HG03354 (cell line): Measurements from ENCODE around the gene EN1.

Source experiments
- ATAC-seq: cut with Tn5 transposase; IDR thresholded peaks from one replicate; pipeline ENCODE4 v1.9.1; 2021; ENCODE audit warnings: mild to moderate bottlenecking; ENCODE audit not compliant: unreplicated experiment, poor library complexity, severe bottlenecking

Gene EN1

GRCh38 chr2:118856978-118857676, 9.7 kb upstream of the EN1 start:
- ATAC-seq: no peak

DNA sequence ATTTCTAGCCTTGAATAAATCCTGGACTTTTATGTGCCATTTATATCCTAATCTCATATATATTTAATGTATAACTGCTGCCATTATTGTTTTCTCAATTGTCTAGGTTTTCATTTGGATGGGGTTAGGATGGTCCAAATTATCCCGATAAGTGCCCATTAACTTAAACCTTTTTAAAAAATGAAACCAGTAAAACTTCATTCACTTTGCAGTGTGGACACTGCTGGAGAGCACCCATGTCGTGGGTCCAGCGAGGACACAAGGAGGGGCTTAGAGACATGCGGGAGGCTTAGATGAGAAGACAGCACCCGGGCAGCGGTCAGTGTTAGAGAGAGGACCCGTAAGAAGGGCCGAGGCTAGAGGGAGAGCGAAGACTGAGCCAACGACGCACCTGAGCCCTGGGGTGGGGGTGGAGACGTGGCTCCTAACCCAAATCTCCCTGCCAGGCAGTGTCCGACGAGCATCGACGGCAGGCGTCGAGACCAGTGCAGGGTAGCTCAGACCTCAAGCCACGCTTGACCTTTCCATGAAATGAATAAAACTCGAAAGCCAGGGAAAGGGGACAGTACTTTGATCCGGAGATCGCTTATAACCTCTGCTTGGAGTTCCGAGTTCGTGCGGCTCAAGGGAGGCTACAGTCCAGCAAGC, 9.0 kb upstream of the EN1 start:
- no peak for ATAC-seq

GRCh38 chr2:118855451-118856279, 8.2 kb upstream of the EN1 start:
- peak; percentile 89 for ATAC-seq

DNA sequence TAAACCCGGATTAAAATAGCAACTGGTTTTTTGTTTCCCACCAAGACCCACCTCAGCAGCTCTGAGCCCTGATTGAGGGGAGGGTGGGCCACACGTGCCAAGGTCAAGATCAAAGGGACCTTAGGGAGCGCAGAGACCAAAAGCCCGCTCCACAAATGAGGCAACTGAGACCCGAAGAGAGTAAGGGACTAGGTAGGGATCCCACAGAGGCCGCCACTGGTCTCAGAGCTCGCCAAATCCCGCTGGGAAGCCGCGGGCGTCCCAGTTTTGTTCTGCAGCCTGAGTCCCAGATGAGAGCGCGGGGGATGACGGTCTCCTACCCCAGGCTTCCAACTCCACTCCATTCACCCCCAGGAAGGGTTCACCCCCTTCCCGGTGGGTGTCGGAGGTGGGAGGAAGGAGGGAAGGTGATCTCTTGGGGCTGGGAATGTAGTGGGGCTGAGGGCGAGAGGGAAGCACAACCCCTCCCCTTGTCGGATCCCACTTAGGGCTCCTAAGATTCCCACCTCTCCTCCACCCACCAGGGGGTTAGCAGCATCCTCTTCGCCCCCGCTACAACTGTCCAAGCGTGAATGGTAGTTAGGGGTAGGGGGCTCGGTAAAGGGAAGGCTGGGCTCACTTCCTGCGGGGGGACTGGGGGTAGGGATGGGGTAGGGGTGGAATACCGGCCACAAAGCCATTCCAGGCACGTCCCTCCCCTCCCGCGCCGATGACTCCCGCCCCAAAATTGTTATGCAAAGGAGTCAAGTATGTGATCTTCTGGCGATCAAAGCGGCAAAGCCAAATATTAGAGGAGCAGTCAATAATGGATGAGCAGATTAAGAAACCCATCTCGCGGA, 7.3 kb upstream of the EN1 start:
- ATAC-seq: no peak

- ATAC-seq: no peak
These were observed 6.3 kb upstream of the EN1 start for GRCh38 chr2:118853651-118854291.

- no peak for ATAC-seq
These were observed 5.7 kb upstream of the EN1 start for GRCh38 chr2:118853129-118853640.

DNA sequence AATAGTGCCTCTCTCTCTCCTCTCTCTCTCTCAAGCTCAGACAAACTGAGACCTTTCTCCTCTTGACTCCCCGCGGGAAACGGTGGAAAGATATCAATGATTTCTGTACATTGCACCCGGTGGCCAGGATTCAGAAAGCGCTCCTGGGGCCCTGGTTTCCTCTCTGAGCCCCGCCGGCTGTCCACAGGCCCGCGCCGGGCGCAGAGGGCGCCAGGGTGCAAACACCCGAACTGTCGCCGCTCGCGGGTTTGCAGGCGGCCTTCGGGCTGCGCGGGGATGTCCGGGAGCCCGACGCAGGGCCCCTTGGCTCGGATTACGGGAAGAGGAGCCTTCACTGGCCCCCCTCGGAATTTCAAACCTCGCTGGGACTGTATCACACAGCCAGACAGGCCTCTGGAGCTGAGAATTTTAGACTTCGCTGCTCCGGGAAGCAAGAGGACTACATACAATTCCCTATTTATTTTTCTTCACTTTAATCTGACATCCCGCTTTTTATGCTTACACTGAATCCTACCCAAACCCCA, 5.2 kb upstream of the EN1 start:
- no peak for ATAC-seq

DNA sequence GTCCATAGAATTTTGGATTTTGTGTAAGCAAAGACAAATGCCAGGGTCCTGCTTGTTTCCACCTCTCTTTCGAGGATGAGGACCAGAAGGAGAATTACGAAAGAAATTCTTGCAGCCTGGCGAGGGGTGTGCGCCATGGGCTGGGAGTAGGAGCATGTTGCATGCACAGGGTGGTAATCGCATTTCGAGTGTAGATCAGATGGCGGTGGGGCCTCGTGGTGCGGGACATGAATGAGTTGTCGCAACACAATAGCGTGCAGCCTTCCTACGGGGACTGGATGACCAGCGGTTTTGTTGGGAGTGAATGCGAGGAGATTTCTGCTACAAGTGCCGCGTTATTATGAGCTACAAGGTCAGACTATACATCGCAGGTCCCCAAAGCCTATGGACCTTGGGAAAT, 4.2 kb upstream of the EN1 start:
- ATAC-seq: no peak

GRCh38 chr2:118850901-118851415, 3.5 kb upstream of the EN1 start:
- no peak for ATAC-seq

DNA sequence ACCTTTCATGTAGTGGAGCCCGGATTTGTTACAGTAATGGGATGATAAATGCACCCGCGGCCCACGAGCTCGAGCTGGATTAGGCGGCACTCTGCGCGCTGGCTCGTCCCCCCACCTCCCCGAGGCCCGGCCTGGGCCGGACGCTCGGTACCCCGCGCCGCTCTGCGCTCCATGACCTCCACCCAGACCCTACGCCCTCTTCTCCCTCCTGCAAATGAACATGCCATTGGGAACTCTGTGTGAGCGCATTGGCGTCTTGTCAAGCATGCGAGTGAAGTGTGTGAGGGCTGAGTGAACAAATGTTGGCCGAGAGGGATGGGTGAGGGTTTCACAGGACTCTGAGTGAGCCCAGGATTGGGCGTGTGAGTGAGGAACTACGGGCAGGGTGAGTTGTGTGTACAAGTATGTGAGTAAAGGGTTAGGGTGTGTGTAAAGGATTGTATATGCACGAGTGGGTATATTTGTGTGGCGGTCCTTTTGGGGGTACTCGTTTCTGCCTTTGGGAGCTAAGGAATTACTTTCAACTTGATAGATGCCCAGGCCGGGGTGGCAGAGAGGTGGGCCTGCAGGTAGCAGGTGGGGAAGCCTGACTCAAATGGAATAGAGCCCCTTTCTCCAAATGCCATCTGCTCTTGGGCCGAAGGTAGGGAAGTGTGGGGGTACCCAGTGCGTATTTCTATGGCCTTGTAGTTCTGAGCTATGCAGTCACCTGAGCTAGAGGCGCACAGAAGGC, 2.9 kb upstream of the EN1 start:
- no peak for ATAC-seq

- ATAC-seq: no peak
These were observed 2.0 kb upstream of the EN1 start for GRCh38 chr2:118849226-118850167.

- ATAC-seq: no peak
These were observed 1.2 kb upstream of the EN1 start for GRCh38 chr2:118848381-118849225.

- no peak for ATAC-seq
These were observed 319 bp upstream of the EN1 start for GRCh38 chr2:118847762-118848172.

GRCh38 chr2:118846442-118846952, 951 bp downstream of the EN1 start:
- no peak for ATAC-seq

- ATAC-seq: no peak
These were observed 1.7 kb downstream of the EN1 start for GRCh38 chr2:118845522-118846441.
